SH-SY5Y (cell line): ENCODE data around the gene TMEM255A.

ENCODE experiments used
- GATA2 ChIP-seq: IDR thresholded peaks from 2 replicates; pipeline ENCODE4 v1.6.1; 2011; ENCODE audit warnings: mild to moderate bottlenecking, low read depth, low read length
- GATA3 ChIP-seq: IDR thresholded peaks from 2 replicates; pipeline ENCODE4 v1.6.1; 2011; ENCODE audit warnings: low read depth, mild to moderate bottlenecking, low read length, moderate library complexity

GRCh38 chrX:120335289-120335688, 24.0 kb upstream of the TMEM255A start:
- no peak for TF ChIP-seq GATA2
- TF ChIP-seq GATA3, result no peak
